Activated CD8-positive, alpha-beta T cell treated with anti-CD3 and anti-CD28 coated beads for 36 hours (primary cell): Measurements from ENCODE around the gene NLGN1. TPM values are rescaled to one million over a fixed set of nuclear protein-coding genes. Genes with fewer than 3 reads are reported as not detected.
A peak's percentile ranks its signal among the peaks of the same experiment; 100 is the strongest.
"Not testable (repeated sequence)": the region's sequence is repeated elsewhere in the genome, so short reads cannot be mapped to it uniquely, and the experiment has no call there.

Experiments used
- ATAC-seq: fragments of 200-7000 bp; cut with Tn5 transposase; one replicate; pipeline ENCODE4 v1.10.0; 2021; ENCODE audit warnings: mild to moderate bottlenecking, moderate library complexity
- CTCF ChIA-PET: fragments of 350-600 bp; sonication (Branson Sonifier 250); formaldehyde crosslinking; loops from one replicate; lab custom pipeline; 2021; ENCODE audit warnings: antibody characterized with exemption; lab: Charles Lee
- POLR2A ChIA-PET: fragments of 350-600 bp; sonication (Branson Sonifier 250); formaldehyde crosslinking; loops from one replicate; lab custom pipeline; 2021; ENCODE audit warnings: antibody characterized with exemption; lab: Charles Lee
- DNase-seq: peaks from one replicate; pipeline ENCODE4 v3.0.0-alpha.2; 2020
- H3K27ac Mint-ChIP-seq: one replicate; pipeline ENCODE4 v1.8.0; 2021; ENCODE audit warnings: mild to moderate bottlenecking, mixed read lengths
- H3K27me3 Mint-ChIP-seq: one replicate; pipeline ENCODE4 v1.8.0; 2021; ENCODE audit warnings: mixed read lengths
- H3K36me3 Mint-ChIP-seq: one replicate; pipeline ENCODE4 v1.8.0; 2021; ENCODE audit warnings: low read depth, mixed read lengths
- H3K4me1 Mint-ChIP-seq: one replicate; pipeline ENCODE4 v1.8.0; 2021; ENCODE audit warnings: low read depth, mixed read lengths
- H3K4me3 Mint-ChIP-seq: one replicate; pipeline ENCODE4 v1.8.0; 2021; ENCODE audit warnings: mild to moderate bottlenecking, moderate library complexity, mixed read lengths
- H3K9me3 Mint-ChIP-seq: one replicate; pipeline ENCODE4 v1.8.0; 2021; ENCODE audit warnings: mixed read lengths
- CTCF ChIP-seq: fragments of 200-600 bp; IDR thresholded peaks from one replicate; pipeline ENCODE4 v1.8.0; 2022; ENCODE audit warnings: antibody characterized with exemption, mild to moderate bottlenecking
- intact Hi-C: fragments of 100-400 bp; cut with micrococcal nuclease; formaldehyde crosslinking; loops from one replicate; pipeline ENCODE4 v1.10.0; 2022
- total RNA-seq, 2 experiments: library from RNA; stranded (reverse); gene quantifications; one replicate each; pipeline ENCODE4 v1.2.3, GENCODE V29; 2021

The NLGN1 gene
- total RNA-seq = not detected

GRCh38 chr3:173397161-173398110 lies at the start of gene NLGN1:
NLGN1 (plus strand) TSS chr3:173397744.
- intact Hi-C loops = no loop called here
- peak; percentile 6 for DNase-seq

GRCh38 chr3:173351886-173352285 lies 45.7 kb upstream of the NLGN1 start:
- intact Hi-C loops = no loop called here
- POLR2A ChIA-PET = no interaction called here
- Mint-ChIP-seq H3K4me3 (no peak overlapping the region), H3K9me3 (peaks cover 18% of the 10 kb centered on the region), H3K27ac (no peak overlapping the region), H3K36me3 (no peaks in the 10 kb centered on the region), H3K4me1 (no peaks in the 10 kb centered on the region), H3K27me3 (no peaks in the 10 kb centered on the region)
- no peak for DNase-seq
- ATAC-seq = no peak
- TF ChIP-seq CTCF = no peak
- CTCF ChIA-PET = no interaction called here

More at GRCh38 chr3:173397161-173398110, at the start of gene NLGN1:
- ATAC-seq = no peak
- TF ChIP-seq CTCF = no peak
- Mint-ChIP-seq H3K36me3 (no peaks in the 10 kb centered on the region), H3K4me1 (peaks cover 28% of the 10 kb centered on the region), H3K9me3 (peaks cover 1% of the 10 kb centered on the region), H3K27me3 (peaks cover 51% of the 10 kb centered on the region), H3K27ac (no peak within 1 kb of the TSS), H3K4me3 (peak within 1 kb of the TSS; percentile 48)
- POLR2A ChIA-PET = no interaction called here
- CTCF ChIA-PET = no interaction called here

- intact Hi-C loops, POLR2A ChIA-PET, H3K27ac Mint-ChIP-seq, H3K4me3 Mint-ChIP-seq, DNase-seq, H3K27me3 Mint-ChIP-seq, H3K4me1 Mint-ChIP-seq, ATAC-seq, CTCF ChIA-PET, H3K36me3 Mint-ChIP-seq: not testable (repeated sequence)
- peaks cover 18% of the 10 kb centered on the region for H3K9me3 Mint-ChIP-seq
Measured at GRCh38 chr3:173353137-173353536, 44.4 kb upstream of the NLGN1 start.

- no peaks in the 10 kb centered on the region for H3K27me3 Mint-ChIP-seq
- H3K4me3 Mint-ChIP-seq = no peak overlapping the region
Measured at GRCh38 chr3:173354124-173354523, 43.4 kb upstream of the NLGN1 start.

GRCh38 chr3:173371848-173372487 lies 25.6 kb upstream of the NLGN1 start:
- Mint-ChIP-seq H3K4me1 (no peaks in the 10 kb centered on the region), H3K27ac (no peak overlapping the region), H3K27me3 (no peaks in the 10 kb centered on the region), H3K36me3 (no peaks in the 10 kb centered on the region), H3K4me3 (no peak overlapping the region), H3K9me3 (peaks cover 2% of the 10 kb centered on the region)
- peak; percentile 4 for DNase-seq
- TF ChIP-seq CTCF = peak; percentile 42
- CTCF ChIA-PET = interaction anchor here (0.9 kb wide), 1 partner anchor 17 kb away, joined by 3 read pairs; no protein-coding TSS in a partner anchor
- intact Hi-C loops = no loop called here
- no peak for ATAC-seq
- POLR2A ChIA-PET = no interaction called here

More at GRCh38 chr3:173354124-173354523, 43.4 kb upstream of the NLGN1 start:
- intact Hi-C loops = no loop called here
- H3K9me3 Mint-ChIP-seq = peaks cover 17% of the 10 kb centered on the region
- ChIA-PET POLR2A (no interaction called here), CTCF (interaction anchor here (1.1 kb wide), 1 partner anchor 19 kb away, joined by 3 read pairs; no protein-coding TSS in a partner anchor)
- DNase-seq (no peak), ATAC-seq (no peak)
- H3K4me1 Mint-ChIP-seq = no peaks in the 10 kb centered on the region
- H3K27ac Mint-ChIP-seq = no peak overlapping the region
- no peak for TF ChIP-seq CTCF
- H3K36me3 Mint-ChIP-seq = no peaks in the 10 kb centered on the region
